IMR-90 (cell line): ENCODE results near the gene GRID1. TPM values are rescaled to one million over a fixed set of nuclear protein-coding genes. Genes with fewer than 3 reads are reported as not detected.

Source experiments
- ATAC-seq: fragments of 200-7000 bp; cut with Tn5 transposase; 2 replicates; pipeline ENCODE4 v1.9.1; 2020; ENCODE audit warnings: low read depth, mild to moderate bottlenecking, moderate library complexity
- BruUV-seq: library from RNA; stranded (reverse); fragments of 400-500 nt; replicated peaks from 2 replicates; lab custom pipeline; 2021; lab: Mats Ljungman, UMichigan
- CTCF ChIA-PET: fragments of 300-600 bp; formaldehyde crosslinking; extraction: SDS; loops from one replicate; lab custom pipeline; 2021; ENCODE audit warnings: antibody characterized with exemption; lab: Yijun Ruan, JAX
- POLR2A ChIA-PET: fragments of 300-600 bp; sonication (Branson Sonifier 250); formaldehyde crosslinking; loops from one replicate; lab custom pipeline; 2022; ENCODE audit warnings: antibody characterized with exemption; ENCODE audit not compliant: unreplicated experiment; lab: Charles Lee
- DNase-seq: peaks from one replicate; pipeline ENCODE4 v3.0.0; 2013
- H2AFZ ChIP-seq: replicated peaks from 2 replicates; pipeline ENCODE3; 2013; ENCODE audit warnings: low read length, mild to moderate bottlenecking; ENCODE audit not compliant: poor library complexity
- H2AK5ac ChIP-seq: 2 replicates; pipeline ENCODE4 v1.6.1; 2013; ENCODE audit warnings: low read depth, low read length, inconsistent platforms
- H2AK9ac ChIP-seq: replicated peaks from 2 replicates; pipeline ENCODE3; 2013; ENCODE audit warnings: mild to moderate bottlenecking, low read depth, low read length, moderate library complexity; ENCODE audit not compliant: poor library complexity
- H2BK120ac ChIP-seq: 2 replicates; pipeline ENCODE4 v1.6.1; 2013; ENCODE audit warnings: low read depth, low read length, inconsistent platforms
- H2BK15ac ChIP-seq: 3 replicates; pipeline ENCODE4 v1.6.1; 2013; ENCODE audit warnings: low read depth, low read length, inconsistent platforms
- H2BK20ac ChIP-seq: 2 replicates; pipeline ENCODE4 v1.6.1; 2013; ENCODE audit warnings: low read depth, mild to moderate bottlenecking, inconsistent platforms, low read length, moderate library complexity
- H2BK5ac ChIP-seq: 2 replicates; pipeline ENCODE4 v1.6.1; 2013; ENCODE audit warnings: mild to moderate bottlenecking, low read depth, low read length, inconsistent platforms; ENCODE audit not compliant: poor library complexity, severe bottlenecking
- H3K14ac ChIP-seq: replicated peaks from 2 replicates; pipeline ENCODE4 v1.6.1; 2013; ENCODE audit warnings: low read depth, low read length, inconsistent platforms
- H3K18ac ChIP-seq: 2 replicates; pipeline ENCODE4 v1.6.1; 2013; ENCODE audit warnings: low read depth, low read length, control low read depth
- H3K23ac ChIP-seq: 2 replicates; pipeline ENCODE4 v1.6.1; 2013; ENCODE audit warnings: low read depth, low read length, inconsistent platforms
- H3K27ac ChIP-seq: 2 replicates; pipeline ENCODE4 v1.5.1; 2013; ENCODE audit warnings: mild to moderate bottlenecking, control low read depth, low read length; ENCODE audit not compliant: insufficient read depth
- H3K27me3 ChIP-seq: 2 replicates; pipeline ENCODE4 v1.6.1; 2013; ENCODE audit warnings: low read length; ENCODE audit not compliant: control insufficient read depth, insufficient read depth
- H3K36me3 ChIP-seq: 2 replicates; pipeline ENCODE4 v1.6.1; 2013; ENCODE audit warnings: low read length, mixed read lengths; ENCODE audit not compliant: control insufficient read depth, insufficient read depth
- H3K4ac ChIP-seq: 2 replicates; pipeline ENCODE4 v1.6.1; 2013; ENCODE audit warnings: low read depth, low read length, inconsistent platforms
- H3K4me1 ChIP-seq: 2 replicates; pipeline ENCODE4 v1.6.1; 2013; ENCODE audit warnings: low read length, mixed read lengths; ENCODE audit not compliant: control insufficient read depth, insufficient read depth
- H3K4me2 ChIP-seq: 2 replicates; pipeline ENCODE4 v1.6.1; 2013; ENCODE audit warnings: low read depth, mild to moderate bottlenecking, control low read depth, low read length, moderate library complexity
- H3K4me3 ChIP-seq: 2 replicates; pipeline ENCODE4 v1.5.1; 2013; ENCODE audit warnings: low read depth, mild to moderate bottlenecking, control low read depth, low read length, moderate library complexity; ENCODE audit not compliant: insufficient read depth
- H3K56ac ChIP-seq: 2 replicates; pipeline ENCODE4 v1.6.1; 2013; ENCODE audit warnings: low read length, inconsistent platforms; ENCODE audit not compliant: insufficient read depth; ENCODE audit errors: extremely low read depth
- H3K79me1 ChIP-seq, 2 experiments: 2 replicates each; pipeline ENCODE4 v1.6.1; 2013; ENCODE audit warnings: low read length in 2 of 2, inconsistent platforms in 1 of 2, low read depth in 1 of 2
- H3K9ac ChIP-seq: 2 replicates; pipeline ENCODE4 v1.6.1; 2013; ENCODE audit warnings: low read depth, low read length, control low read depth
- H3K9me1 ChIP-seq: 2 replicates; pipeline ENCODE4 v1.6.1; 2013; ENCODE audit warnings: low read length, inconsistent platforms; ENCODE audit not compliant: insufficient read depth
- H3K9me3 ChIP-seq: 2 replicates; pipeline ENCODE4 v1.6.1; 2013; ENCODE audit warnings: low read length; ENCODE audit not compliant: control insufficient read depth, insufficient read depth
- H4K20me1 ChIP-seq: 2 replicates; pipeline ENCODE4 v1.6.1; 2013; ENCODE audit warnings: low read length, inconsistent platforms; ENCODE audit not compliant: insufficient read depth
- H4K5ac ChIP-seq: 2 replicates; pipeline ENCODE4 v1.6.1; 2013; ENCODE audit warnings: mild to moderate bottlenecking, low read depth, low read length, control low read depth
- H4K8ac ChIP-seq, 2 experiments: 2 replicates each; pipeline ENCODE4 v1.6.1; 2013; ENCODE audit warnings: low read depth in 2 of 2, low read length in 2 of 2, control low read depth in 1 of 2, inconsistent platforms in 1 of 2
- H4K91ac ChIP-seq: 2 replicates; pipeline ENCODE4 v1.6.1; 2013; ENCODE audit warnings: low read depth, low read length, inconsistent platforms; ENCODE audit not compliant: insufficient read depth
- FOS ChIP-seq: fragments of 150-350 bp; IDR thresholded peaks from 2 replicates; pipeline ENCODE4 v1.6.1; 2016; ENCODE audit warnings: low read depth, low read length
- MXI1 ChIP-seq: IDR thresholded peaks from 2 replicates; pipeline ENCODE4 v1.6.1; 2012; ENCODE audit warnings: low read depth, mild to moderate bottlenecking, low read length, moderate library complexity, borderline replicate concordance
- POLR2A ChIP-seq: IDR thresholded peaks from 2 replicates; pipeline ENCODE4 v1.6.1; 2012; ENCODE audit warnings: mild to moderate bottlenecking, low read depth, low read length
- RAD21 ChIP-seq: IDR thresholded peaks from 2 replicates; pipeline ENCODE4 v1.6.1; 2012; ENCODE audit warnings: low read length, improper control_type of control experiment
- WGBS, 2 experiments: methylation state at CpG; one replicate each; pipeline versions ENCODE4 v1.1.5 to v1.1.7; 2013; ENCODE audit warnings: missing lambda C conversion rate in 2 of 2; ENCODE audit not compliant: insufficient read length in 1 of 2; ENCODE audit errors: extremely low coverage in 2 of 2; 5-methylcytosine and 5-hydroxymethylcytosine counted together
- dilution Hi-C: fragments of 300-500 bp; cut with HindIII; formaldehyde crosslinking; loops from one replicate; pipeline ENCODE4 v1.14.3; 2018; ENCODE audit warnings: low sequenced_read_pairs; ENCODE audit not compliant: unreplicated experiment
- in situ Hi-C: fragments of 300-500 bp; cut with MboI; formaldehyde crosslinking; loops from 3 replicates; pipeline ENCODE4 v1.14.3; 2019; ENCODE audit warnings: low sequenced_read_pairs, inconsistent platforms, mixed read lengths
- intact Hi-C: fragments of 100-400 bp; cut with micrococcal nuclease; formaldehyde crosslinking; loops from 2 replicates; pipeline ENCODE4 v1.10.0; 2022
- polyA plus RNA-seq, 3 experiments: library from polyadenylated mRNA; depleted of rRNA; stranded (reverse); fragments of >200 nt; gene quantifications; 2 replicates each; pipeline ENCODE4 v1.2.3, GENCODE V29; 2012; ENCODE audit warnings: low replicate concordance in 1 of 3
- total RNA-seq: library from RNA; depleted of rRNA; stranded (reverse); fragments of >200 nt; gene quantifications from 2 replicates; pipeline ENCODE4 v1.2.3, GENCODE V29; 2012
- TF ChIP-seq, protein P1 (sequence below): fragments of 150-350 bp; IDR thresholded peaks from 2 replicates; pipeline ENCODE4 v1.6.1; 2016; ENCODE audit warnings: low read depth, mild to moderate bottlenecking, low read length, moderate library complexity, borderline replicate concordance
- TF ChIP-seq, protein P2 (sequence below): conservative IDR thresholded peaks from 2 replicates; pipeline ENCODE4 v1.5.1; 2012; ENCODE audit warnings: mild to moderate bottlenecking, low read depth, low read length, improper control_type of control experiment

The GRID1 gene
- total and polyA plus RNA-seq, 2 of the 4 experiments (the other 2 are of a cell fraction): not detected

DNA sequence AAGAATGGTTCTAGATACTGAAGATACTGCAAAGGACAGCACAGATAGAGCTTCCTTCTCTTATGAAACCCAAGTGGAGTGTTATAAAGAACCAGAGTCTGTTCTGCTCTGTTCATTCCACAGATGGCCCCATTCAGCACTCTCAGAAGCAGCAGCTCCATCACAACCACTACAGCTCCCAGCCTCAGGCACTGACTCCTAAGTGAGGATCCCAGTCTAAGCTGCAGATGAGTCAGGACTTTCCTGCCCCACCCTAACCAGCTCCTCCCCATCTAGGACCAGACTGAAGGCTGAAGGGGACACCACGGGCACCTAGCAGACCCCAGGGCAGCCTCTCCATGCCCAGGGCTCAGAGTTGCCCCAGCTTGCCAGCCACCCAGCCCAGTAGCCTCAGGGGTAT lies 379.8 kb downstream of the GRID1 start:
- Histone ChIP-seq H2AK5ac (no peak overlapping the region), H4K5ac (no peak overlapping the region), H3K9me1 (no peaks in the 10 kb centered on the region), H2BK120ac (no peak overlapping the region), H3K27ac (no peak overlapping the region), H4K8ac (no peak overlapping the region), H3K27me3 (no peaks in the 10 kb centered on the region), H3K9ac (no peak overlapping the region), H3K36me3 (no peaks in the 10 kb centered on the region), H2AFZ (no peak overlapping the region), H3K23ac (no peak overlapping the region), H3K56ac (no peak overlapping the region), H4K20me1 (no peaks in the 10 kb centered on the region), H2BK5ac (no peak overlapping the region), H3K4me2 (no peak overlapping the region), H3K4ac (no peak overlapping the region), H2AK9ac (no peak overlapping the region), H3K18ac (no peak overlapping the region), H3K14ac (no peak overlapping the region), H4K91ac (no peak overlapping the region), H3K79me1 (no peaks in the 10 kb centered on the region), H3K4me3 (no peak overlapping the region), H3K9me3 (peaks cover 31% of the 10 kb centered on the region), H3K4me1 (no peaks in the 10 kb centered on the region), H2BK15ac (no peak overlapping the region), H2BK20ac (no peak overlapping the region)
- in situ Hi-C loops: no loop called here
- intact Hi-C loops: no loop called here
- TF ChIP-seq FOS: no peak
- TF ChIP-seq, protein P1, sequence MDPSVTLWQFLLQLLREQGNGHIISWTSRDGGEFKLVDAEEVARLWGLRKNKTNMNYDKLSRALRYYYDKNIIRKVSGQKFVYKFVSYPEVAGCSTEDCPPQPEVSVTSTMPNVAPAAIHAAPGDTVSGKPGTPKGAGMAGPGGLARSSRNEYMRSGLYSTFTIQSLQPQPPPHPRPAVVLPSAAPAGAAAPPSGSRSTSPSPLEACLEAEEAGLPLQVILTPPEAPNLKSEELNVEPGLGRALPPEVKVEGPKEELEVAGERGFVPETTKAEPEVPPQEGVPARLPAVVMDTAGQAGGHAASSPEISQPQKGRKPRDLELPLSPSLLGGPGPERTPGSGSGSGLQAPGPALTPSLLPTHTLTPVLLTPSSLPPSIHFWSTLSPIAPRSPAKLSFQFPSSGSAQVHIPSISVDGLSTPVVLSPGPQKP: no peak
- no peak for TF ChIP-seq RAD21
- no peak for TF ChIP-seq POLR2A
- no peak for TF ChIP-seq MXI1
- TF ChIP-seq, protein P2, sequence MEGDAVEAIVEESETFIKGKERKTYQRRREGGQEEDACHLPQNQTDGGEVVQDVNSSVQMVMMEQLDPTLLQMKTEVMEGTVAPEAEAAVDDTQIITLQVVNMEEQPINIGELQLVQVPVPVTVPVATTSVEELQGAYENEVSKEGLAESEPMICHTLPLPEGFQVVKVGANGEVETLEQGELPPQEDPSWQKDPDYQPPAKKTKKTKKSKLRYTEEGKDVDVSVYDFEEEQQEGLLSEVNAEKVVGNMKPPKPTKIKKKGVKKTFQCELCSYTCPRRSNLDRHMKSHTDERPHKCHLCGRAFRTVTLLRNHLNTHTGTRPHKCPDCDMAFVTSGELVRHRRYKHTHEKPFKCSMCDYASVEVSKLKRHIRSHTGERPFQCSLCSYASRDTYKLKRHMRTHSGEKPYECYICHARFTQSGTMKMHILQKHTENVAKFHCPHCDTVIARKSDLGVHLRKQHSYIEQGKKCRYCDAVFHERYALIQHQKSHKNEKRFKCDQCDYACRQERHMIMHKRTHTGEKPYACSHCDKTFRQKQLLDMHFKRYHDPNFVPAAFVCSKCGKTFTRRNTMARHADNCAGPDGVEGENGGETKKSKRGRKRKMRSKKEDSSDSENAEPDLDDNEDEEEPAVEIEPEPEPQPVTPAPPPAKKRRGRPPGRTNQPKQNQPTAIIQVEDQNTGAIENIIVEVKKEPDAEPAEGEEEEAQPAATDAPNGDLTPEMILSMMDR: no peak
- 38% methylated on average over 1 of the region's 1 CpG; no CpG with 5 or more reads in 1 of the 2 experiments for WGBS, 2 experiments
- POLR2A ChIA-PET: no interaction called here
- dilution Hi-C loops: no loop called here
- CTCF ChIA-PET: interaction anchor here (0.9 kb wide), 1 partner anchor 9 kb away, joined by 3 read pairs; no protein-coding TSS in a partner anchor
- DNase-seq: no peak
- ATAC-seq: no peak
- no TSS peak for BruUV-seq
